PC-3 (cell line): Measurements from ENCODE around the gene MAPK8IP2. TPM values are rescaled to one million over a fixed set of nuclear protein-coding genes. Genes with fewer than 3 reads are reported as not detected.

Source experiments
- ATAC-seq: fragments of 200-7000 bp; cut with Tn5 transposase; 2 replicates; pipeline ENCODE4 v1.9.1; 2020; ENCODE audit warnings: mild to moderate bottlenecking, moderate library complexity
- BruUV-seq: library from RNA; stranded (reverse); fragments of 400-500 nt; replicated peaks from 2 replicates; lab custom pipeline; 2021; lab: Mats Ljungman, UMichigan
- CTCF ChIA-PET: fragments of 300-600 bp; sonication (Branson Sonifier 250); formaldehyde crosslinking; loops from one replicate; lab custom pipeline; 2022; ENCODE audit warnings: antibody characterized with exemption; lab: Charles Lee
- POLR2A ChIA-PET: fragments of 300-600 bp; sonication (Branson Sonifier 250); formaldehyde crosslinking; loops from one replicate; lab custom pipeline; 2022; ENCODE audit warnings: antibody characterized with exemption; ENCODE audit not compliant: unreplicated experiment; lab: Charles Lee
- DNase-seq: peaks from one replicate; pipeline ENCODE4 v3.0.0-alpha.2; 2015
- H2AFZ ChIP-seq: fragments of 300-600 bp; sonication (generic); 2 replicates; pipeline ENCODE4 v1.6.0; 2016; ENCODE audit warnings: antibody characterized with exemption, low read length
- H3F3A ChIP-seq: fragments of 300-600 bp; sonication (generic); one replicate; pipeline ENCODE4 v1.6.0; 2017; ENCODE audit warnings: antibody characterized with exemption, low read length, control low read depth, mild to moderate bottlenecking; ENCODE audit not compliant: unreplicated experiment
- H3K27ac ChIP-seq: fragments of 300-600 bp; sonication (generic); 2 replicates; pipeline ENCODE4 v1.5.1; 2016; ENCODE audit warnings: mild to moderate bottlenecking, low read length
- H3K27me3 ChIP-seq: fragments of 300-600 bp; sonication (generic); 2 replicates; pipeline ENCODE4 v1.6.1; 2016; ENCODE audit warnings: low read length, mixed read lengths
- H3K36me3 ChIP-seq: fragments of 300-600 bp; sonication (generic); 2 replicates; pipeline ENCODE4 v1.6.1; 2016; ENCODE audit warnings: low read depth, mixed run types, low read length, mixed read lengths
- H3K4me1 ChIP-seq: fragments of 300-600 bp; sonication (generic); 2 replicates; pipeline ENCODE4 v1.5.1; 2016; ENCODE audit warnings: low read length; ENCODE audit not compliant: insufficient read depth
- H3K4me2 ChIP-seq: fragments of 300-600 bp; sonication (generic); 2 replicates; pipeline ENCODE4 v1.6.0; 2016; ENCODE audit warnings: low read length
- H3K4me3 ChIP-seq: fragments of 300-600 bp; sonication (generic); 2 replicates; pipeline ENCODE4 v1.5.1; 2016; ENCODE audit warnings: mild to moderate bottlenecking, low read length, mixed read lengths
- H3K79me2 ChIP-seq: fragments of 300-600 bp; sonication (generic); 2 replicates; pipeline ENCODE4 v1.6.1; 2017; ENCODE audit warnings: low read length, mixed read lengths
- H3K9ac ChIP-seq: fragments of 300-600 bp; sonication (generic); 2 replicates; pipeline ENCODE4 v1.6.0; 2016; ENCODE audit warnings: mild to moderate bottlenecking, low read length
- H3K9me2 ChIP-seq: fragments of 300-600 bp; sonication (generic); replicated peaks from 2 replicates; pipeline ENCODE4 v1.6.1; 2016; ENCODE audit warnings: mixed run types, low read length, mixed read lengths
- H3K9me3 ChIP-seq: fragments of 300-600 bp; sonication (generic); 2 replicates; pipeline ENCODE4 v1.6.1; 2016; ENCODE audit warnings: low read length, mixed read lengths
- H4K20me1 ChIP-seq: fragments of 300-600 bp; sonication (generic); 2 replicates; pipeline ENCODE4 v1.6.1; 2016; ENCODE audit warnings: low read length, mixed read lengths
- CTCF ChIP-seq: fragments of 300-600 bp; sonication (generic); conservative IDR thresholded peaks from 2 replicates; pipeline ENCODE4 v1.5.1; 2017; ENCODE audit warnings: antibody characterized with exemption, low read depth, mild to moderate bottlenecking, low read length
- EZH2 ChIP-seq: fragments of 300-600 bp; sonication (generic); IDR thresholded peaks from one replicate; pipeline ENCODE4 v1.6.1; 2017; ENCODE audit warnings: antibody characterized with exemption, mild to moderate bottlenecking, low read length; ENCODE audit not compliant: unreplicated experiment
- EZH2phosphoT487 ChIP-seq: fragments of 300-600 bp; sonication (generic); IDR thresholded peaks from 2 replicates; pipeline ENCODE4 v1.6.1; 2018; ENCODE audit warnings: mild to moderate bottlenecking, antibody characterized with exemption, low read length, borderline replicate concordance
- intact Hi-C: fragments of 100-400 bp; cut with micrococcal nuclease; formaldehyde crosslinking; loops from 2 replicates; pipeline ENCODE4 v1.9.0; 2023
- total RNA-seq: library from RNA; depleted of rRNA; stranded (reverse); fragments of >200 nt; gene quantifications from 2 replicates; pipeline ENCODE4 v1.2.3, GENCODE V29; 2014

The MAPK8IP2 gene
- total RNA-seq, 1 experiment from 2014 or later, result 1.5 TPM

DNA sequence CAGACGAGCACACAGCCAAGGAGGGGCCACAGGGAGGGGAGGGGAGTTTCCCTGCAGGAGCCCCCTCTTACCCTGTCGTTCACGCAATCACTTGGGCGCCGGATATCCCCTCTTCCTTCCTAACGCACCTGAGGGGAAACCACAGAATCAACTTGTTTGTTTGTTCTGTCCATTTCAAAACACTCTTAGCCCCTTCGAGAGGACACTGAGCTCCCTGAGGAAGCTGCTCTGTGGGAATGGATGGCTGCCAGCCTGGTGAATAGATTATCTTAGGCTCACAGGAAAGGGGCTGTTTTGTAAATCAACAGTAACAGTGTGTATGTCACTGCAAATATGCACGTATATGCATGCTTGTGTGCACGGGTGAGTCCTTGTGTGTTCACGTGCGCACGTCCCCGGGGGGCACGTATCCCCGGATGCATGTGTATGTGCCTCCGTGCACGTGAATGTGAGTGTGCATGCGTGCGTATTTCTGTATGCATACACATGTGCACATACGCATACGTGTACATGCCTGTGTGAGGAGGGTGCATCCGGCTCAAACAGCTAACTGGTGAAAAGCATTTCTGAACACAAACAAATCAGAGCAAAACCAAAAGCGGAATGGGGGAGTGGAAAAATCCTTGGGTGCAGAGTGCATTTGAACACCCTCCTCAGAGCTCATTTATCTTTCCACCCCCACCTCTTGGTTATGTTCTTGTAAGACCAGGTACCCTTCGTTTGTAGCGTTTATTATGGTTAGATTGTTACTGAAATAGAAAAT is 20.2 kb downstream of the MAPK8IP2 start:
- peak; percentile 16 for DNase-seq
- no peaks in the 10 kb centered on the region for H4K20me1 ChIP-seq
- no peak for TF ChIP-seq EZH2phosphoT487
- peak; percentile 66; the same call in 1 of the 2 replicates for TF ChIP-seq CTCF
- no peak for TF ChIP-seq EZH2
- ChIA-PET CTCF (interaction anchor here (0.6 to 1.8 kb wide), 8 partner anchors 21 to 221 kb away, joined by 3 to 16 read pairs (median 3); partner anchors contain the start of genes MAPK8IP2, SCO2 and SYCE3), POLR2A (no interaction called here)
- intact Hi-C loops, result loop anchor here (1.0 to 5.0 kb wide), 3 partner anchors 44 to 93 kb away; partner anchors contain the start of gene SCO2
- H2AFZ ChIP-seq, result peak overlapping the region; percentile 57
- H3K4me1 ChIP-seq, result peaks cover 15% of the 10 kb centered on the region; the same call in 1 of the 2 replicates
- peak overlapping the region; percentile 75 for H3K4me3 ChIP-seq
- no peaks in the 10 kb centered on the region for H3K36me3 ChIP-seq
- no peaks in the 10 kb centered on the region for H3K27me3 ChIP-seq
- BruUV-seq, result no TSS peak
- no peaks in the 10 kb centered on the region for H3K9me2 ChIP-seq
- peak overlapping the region; percentile 98 for H3K4me2 ChIP-seq
- ATAC-seq, result peak; percentile 69
- H3K27ac ChIP-seq, result no peak overlapping the region
- H3F3A ChIP-seq, result no peaks in the 10 kb centered on the region
- H3K79me2 ChIP-seq, result no peaks in the 10 kb centered on the region
- H3K9ac ChIP-seq, result no peak overlapping the region
- no peaks in the 10 kb centered on the region for H3K9me3 ChIP-seq

DNA sequence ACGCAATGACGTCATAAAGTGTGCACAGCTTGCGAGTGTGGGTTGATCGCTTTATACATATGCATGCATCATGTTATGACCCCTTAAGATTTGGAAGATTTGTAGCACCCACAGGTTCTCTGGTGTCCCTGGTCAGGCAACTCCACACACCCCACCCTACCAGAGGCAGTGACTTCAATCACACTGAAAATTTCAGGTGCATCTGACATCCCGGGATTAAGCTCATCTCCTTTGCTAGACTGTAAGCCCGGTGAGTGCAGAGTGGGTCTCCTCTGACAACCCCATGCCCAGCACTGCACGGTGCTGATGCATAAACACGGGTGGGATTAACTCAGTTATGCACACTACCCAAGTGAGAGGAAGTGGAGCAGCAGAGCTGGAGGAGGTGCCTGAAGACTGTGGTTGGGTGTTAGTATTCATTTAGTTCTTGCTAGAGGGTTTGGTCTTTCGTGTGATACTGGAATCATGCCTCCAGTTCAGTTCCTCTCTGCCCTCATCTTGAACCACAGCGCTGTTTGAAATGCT is 20.8 kb downstream of the MAPK8IP2 start:
- H3K27me3 ChIP-seq, result no peaks in the 10 kb centered on the region
- TF ChIP-seq EZH2 (no peak), CTCF (no peak), EZH2phosphoT487 (no peak)
- CTCF ChIA-PET, result interaction anchor here (1.1 to 1.8 kb wide), 2 partner anchors 21 to 96 kb away, joined by 3 to 16 read pairs; partner anchors contain the start of genes MAPK8IP2 and SCO2
- H2AFZ ChIP-seq, result peak overlapping the region; percentile 57
- POLR2A ChIA-PET, result no interaction called here
- no peak overlapping the region for H3K27ac ChIP-seq
- intact Hi-C loops, result loop anchor here (2.0 to 5.0 kb wide), 2 partner anchors 69 to 94 kb away; partner anchors contain the start of gene SCO2
- H3K4me1 ChIP-seq, result peaks cover 15% of the 10 kb centered on the region; the same call in 1 of the 2 replicates
- no peaks in the 10 kb centered on the region for H3K9me3 ChIP-seq
- peak; percentile 55 for ATAC-seq
- H3K79me2 ChIP-seq, result no peaks in the 10 kb centered on the region
- TSS peak; percentile 19 for BruUV-seq
- H4K20me1 ChIP-seq, result no peaks in the 10 kb centered on the region
- no peaks in the 10 kb centered on the region for H3F3A ChIP-seq
- no peaks in the 10 kb centered on the region for H3K9me2 ChIP-seq
- peak overlapping the region; percentile 75 for H3K4me3 ChIP-seq
- no peak for DNase-seq
- no peaks in the 10 kb centered on the region for H3K36me3 ChIP-seq
- H3K4me2 ChIP-seq, result peak overlapping the region; percentile 98
- H3K9ac ChIP-seq, result no peak overlapping the region
